Stimulated activated CD4-positive, alpha-beta T cell treated with anti-CD3 and anti-CD28 coated beads, Interleukin-1b, Interleukin-23, amount 100 ng/mL, for 4 hours (primary cell): Measurements from ENCODE around the gene FAM174B.

ENCODE experiments used
- DNase-seq, 2 donors: peaks; one replicate each; pipeline ENCODE4 v3.0.0-alpha.2; 2020; ENCODE audit warnings: low read depth in 2 of 2

The FAM174B gene

GRCh38 chr15:92655178-92655995, at the start of gene FAM174B:
FAM174B (minus strand) TSS chr15:92655775.
- peak; percentile 8 to 41 for DNase-seq

GRCh38 chr15:92696096-92696495, 40.5 kb upstream of the FAM174B start:
- no peak for DNase-seq

- DNase-seq: no peak
Measured at GRCh38 chr15:92693691-92694331, 38.2 kb upstream of the FAM174B start.

- no peak for DNase-seq
Measured at GRCh38 chr15:92690395-92690794, 34.8 kb upstream of the FAM174B start.

GRCh38 chr15:92687746-92688145, 32.2 kb upstream of the FAM174B start:
- no peak for DNase-seq

GRCh38 chr15:92687195-92687602, 31.6 kb upstream of the FAM174B start:
- DNase-seq: no peak

- DNase-seq: no peak
Measured at GRCh38 chr15:92683511-92683834, 27.9 kb upstream of the FAM174B start.

- no peak for DNase-seq
Measured at GRCh38 chr15:92682741-92683510, 27.4 kb upstream of the FAM174B start.

- DNase-seq: no peak
Measured at GRCh38 chr15:92681141-92681631, 25.6 kb upstream of the FAM174B start.

- DNase-seq: no peak
Measured at GRCh38 chr15:92677999-92678398, 22.4 kb upstream of the FAM174B start.

GRCh38 chr15:92676561-92676960, 21.0 kb upstream of the FAM174B start:
- no peak for DNase-seq

- no peak for DNase-seq
Measured at GRCh38 chr15:92675485-92675884, 19.9 kb upstream of the FAM174B start.

GRCh38 chr15:92674347-92674746, 18.8 kb upstream of the FAM174B start:
- DNase-seq: no peak

GRCh38 chr15:92672102-92672501, 16.5 kb upstream of the FAM174B start:
- no peak for DNase-seq

- no peak for DNase-seq
Measured at GRCh38 chr15:92671406-92671805, 15.8 kb upstream of the FAM174B start.

- DNase-seq: no peak
Measured at GRCh38 chr15:92670621-92671020, 15.0 kb upstream of the FAM174B start.

GRCh38 chr15:92669432-92669831, 13.9 kb upstream of the FAM174B start:
- no peak for DNase-seq

GRCh38 chr15:92668620-92669019, 13.0 kb upstream of the FAM174B start:
- DNase-seq: no peak

- DNase-seq: no peak
Measured at GRCh38 chr15:92667970-92668485, 12.5 kb upstream of the FAM174B start.

GRCh38 chr15:92667287-92667904, 11.8 kb upstream of the FAM174B start:
- no peak for DNase-seq

- no peak for DNase-seq
Measured at GRCh38 chr15:92666780-92667179, 11.2 kb upstream of the FAM174B start.

- DNase-seq: no peak
Measured at GRCh38 chr15:92665100-92665555, 9.6 kb upstream of the FAM174B start.
